HG02623 (cell line): ENCODE data around the gene RAPGEF6.
A peak's percentile ranks its signal among the peaks of the same experiment; 100 is the strongest.
"Not testable (repeated sequence)": the region's sequence is repeated elsewhere in the genome, so short reads cannot be mapped to it uniquely, and the experiment has no call there.

Experiments
- ATAC-seq: cut with Tn5 transposase; IDR thresholded peaks from one replicate; pipeline ENCODE4 v1.9.1; 2021; ENCODE audit warnings: moderate library complexity; ENCODE audit not compliant: unreplicated experiment

The RAPGEF6 gene, protein sequence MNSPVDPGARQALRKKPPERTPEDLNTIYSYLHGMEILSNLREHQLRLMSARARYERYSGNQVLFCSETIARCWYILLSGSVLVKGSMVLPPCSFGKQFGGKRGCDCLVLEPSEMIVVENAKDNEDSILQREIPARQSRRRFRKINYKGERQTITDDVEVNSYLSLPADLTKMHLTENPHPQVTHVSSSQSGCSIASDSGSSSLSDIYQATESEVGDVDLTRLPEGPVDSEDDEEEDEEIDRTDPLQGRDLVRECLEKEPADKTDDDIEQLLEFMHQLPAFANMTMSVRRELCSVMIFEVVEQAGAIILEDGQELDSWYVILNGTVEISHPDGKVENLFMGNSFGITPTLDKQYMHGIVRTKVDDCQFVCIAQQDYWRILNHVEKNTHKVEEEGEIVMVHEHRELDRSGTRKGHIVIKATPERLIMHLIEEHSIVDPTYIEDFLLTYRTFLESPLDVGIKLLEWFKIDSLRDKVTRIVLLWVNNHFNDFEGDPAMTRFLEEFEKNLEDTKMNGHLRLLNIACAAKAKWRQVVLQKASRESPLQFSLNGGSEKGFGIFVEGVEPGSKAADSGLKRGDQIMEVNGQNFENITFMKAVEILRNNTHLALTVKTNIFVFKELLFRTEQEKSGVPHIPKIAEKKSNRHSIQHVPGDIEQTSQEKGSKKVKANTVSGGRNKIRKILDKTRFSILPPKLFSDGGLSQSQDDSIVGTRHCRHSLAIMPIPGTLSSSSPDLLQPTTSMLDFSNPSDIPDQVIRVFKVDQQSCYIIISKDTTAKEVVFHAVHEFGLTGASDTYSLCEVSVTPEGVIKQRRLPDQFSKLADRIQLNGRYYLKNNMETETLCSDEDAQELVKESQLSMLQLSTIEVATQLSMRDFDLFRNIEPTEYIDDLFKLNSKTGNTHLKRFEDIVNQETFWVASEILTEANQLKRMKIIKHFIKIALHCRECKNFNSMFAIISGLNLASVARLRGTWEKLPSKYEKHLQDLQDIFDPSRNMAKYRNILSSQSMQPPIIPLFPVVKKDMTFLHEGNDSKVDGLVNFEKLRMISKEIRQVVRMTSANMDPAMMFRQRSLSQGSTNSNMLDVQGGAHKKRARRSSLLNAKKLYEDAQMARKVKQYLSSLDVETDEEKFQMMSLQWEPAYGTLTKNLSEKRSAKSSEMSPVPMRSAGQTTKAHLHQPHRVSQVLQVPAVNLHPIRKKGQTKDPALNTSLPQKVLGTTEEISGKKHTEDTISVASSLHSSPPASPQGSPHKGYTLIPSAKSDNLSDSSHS (N-terminal part only)

DNA sequence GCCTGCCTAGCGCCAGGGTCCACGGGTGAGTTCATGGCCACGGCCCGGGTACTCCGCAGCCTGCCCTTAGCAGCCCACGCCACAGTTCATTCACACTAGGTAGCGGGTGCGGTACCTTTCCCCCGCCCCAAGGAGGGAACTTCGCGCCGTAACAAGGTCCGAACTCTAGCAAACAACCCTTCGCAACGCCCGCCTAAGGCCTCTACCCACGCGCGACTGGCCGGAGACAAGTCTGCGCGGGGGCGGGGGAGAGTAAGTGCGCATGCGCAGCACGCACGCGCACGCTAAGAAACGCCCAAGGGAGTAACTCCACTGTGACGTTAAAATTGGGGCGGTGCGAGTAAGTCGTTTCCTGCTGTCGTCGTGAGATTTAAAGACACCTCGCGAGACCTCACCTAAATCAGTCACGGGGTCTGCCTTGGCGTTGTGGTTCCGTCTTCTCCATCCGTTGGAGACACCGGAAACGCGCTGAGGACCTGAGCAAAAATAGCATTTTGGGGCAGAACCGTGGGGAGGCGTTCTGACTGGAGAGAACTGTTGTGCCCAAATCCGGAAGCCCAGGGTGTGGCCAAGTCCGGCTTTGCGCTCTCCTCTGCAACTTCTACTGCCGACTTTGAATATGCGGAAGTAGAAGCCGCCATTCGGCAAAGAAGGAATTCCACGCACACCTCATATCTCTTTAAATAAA is at the start of gene RAPGEF6:
RAPGEF6 (minus strand) TSS at position 234 of the 688 bp plus-strand sequence; CDS start at position 35, 199 bp downstream.
- ATAC-seq: peak; percentile 86

DNA sequence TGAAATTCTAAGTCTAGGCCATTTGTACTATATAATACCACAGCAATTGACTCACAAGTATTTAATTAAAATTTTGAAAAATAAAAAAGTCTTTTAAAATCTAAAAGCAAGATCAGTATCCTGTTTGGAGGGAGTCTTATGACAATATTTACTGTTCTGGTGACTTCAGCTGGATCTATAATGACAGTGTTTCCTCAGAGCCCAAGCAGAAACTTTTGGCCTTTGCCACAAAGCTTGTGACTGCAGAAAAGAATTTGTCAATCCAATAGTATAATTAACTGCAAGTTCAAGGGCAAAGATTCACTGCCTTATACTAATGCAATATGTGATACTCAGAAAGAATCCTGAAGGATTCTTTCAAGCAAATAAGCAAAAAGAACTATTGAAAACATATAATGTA is 49.6 kb upstream of the RAPGEF6 start:
- ATAC-seq: no peak

DNA sequence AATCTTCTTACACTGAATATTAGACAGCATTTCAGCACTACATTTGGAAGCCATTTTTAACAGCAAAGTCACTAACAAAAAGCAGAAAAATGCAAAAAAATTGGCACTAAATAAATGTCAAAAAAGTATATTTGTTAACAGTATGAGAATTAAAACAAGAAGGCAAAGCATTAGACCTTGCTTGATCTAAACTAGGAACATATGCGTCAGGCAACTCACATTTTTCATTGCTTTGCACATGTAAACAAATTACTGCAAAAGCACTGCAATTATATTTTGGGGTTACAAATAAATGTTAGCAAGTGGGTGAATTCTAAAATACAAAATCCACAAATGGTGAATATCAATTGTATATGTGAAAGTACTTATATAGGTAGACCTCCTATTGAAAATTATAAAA is 49.0 kb upstream of the RAPGEF6 start:
- ATAC-seq: no peak

DNA sequence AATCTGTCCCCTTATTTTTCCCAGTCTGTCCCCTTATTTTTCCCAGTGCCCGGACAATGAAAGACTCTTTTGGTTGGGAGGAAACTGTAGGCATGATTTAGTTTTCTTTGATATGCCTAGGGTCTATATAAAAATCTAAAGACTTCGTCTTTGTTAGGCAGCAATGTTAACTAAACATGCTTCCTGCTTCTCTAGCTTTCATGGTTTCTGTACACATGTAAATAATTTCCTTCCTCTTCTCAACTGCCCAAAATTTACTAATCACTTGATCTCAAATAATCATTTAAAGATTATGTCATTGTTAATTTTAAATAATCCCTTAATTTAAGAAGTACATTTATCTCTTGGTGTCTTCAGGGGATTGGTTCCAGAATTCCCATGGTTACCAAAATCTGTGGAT is 47.8 kb upstream of the RAPGEF6 start:
- no peak for ATAC-seq

DNA sequence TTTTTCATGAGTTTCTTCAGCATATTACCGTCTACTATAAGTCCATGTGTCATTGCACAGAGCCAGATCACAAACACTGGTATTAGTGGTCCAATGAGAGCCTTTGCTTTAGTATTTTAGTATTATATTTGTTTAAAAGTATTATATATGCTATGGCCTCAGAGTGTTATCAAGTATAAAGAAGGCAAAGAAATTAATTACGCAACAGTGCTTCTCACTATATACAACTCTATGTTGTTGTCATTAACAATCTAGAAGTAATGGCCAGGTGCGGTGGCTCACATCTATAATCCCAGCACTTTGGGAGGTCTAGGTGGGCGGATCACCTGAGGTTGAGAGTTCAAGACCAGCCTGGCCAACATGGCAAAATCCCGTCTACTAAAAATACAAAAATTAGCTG is 47.1 kb upstream of the RAPGEF6 start:
- ATAC-seq: no peak

DNA sequence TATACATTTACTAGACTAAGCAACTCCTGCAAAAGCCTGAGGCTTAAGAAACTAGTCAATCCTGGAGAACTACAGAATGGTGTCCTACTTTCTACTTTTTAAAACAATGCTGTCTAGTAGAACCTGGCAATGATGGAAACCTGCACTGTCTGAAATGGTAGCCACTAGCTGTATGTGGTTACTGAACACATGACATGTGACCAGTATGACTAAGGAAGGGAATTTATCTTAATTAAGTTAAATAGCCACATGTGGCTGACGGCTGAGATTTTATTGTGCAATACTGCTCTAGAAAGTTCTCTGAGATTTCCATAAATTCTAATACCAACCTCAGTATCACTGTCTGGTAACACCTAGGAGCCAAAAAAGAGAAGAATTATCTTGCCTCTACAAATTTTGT is 44.9 kb upstream of the RAPGEF6 start:
- no peak for ATAC-seq

DNA sequence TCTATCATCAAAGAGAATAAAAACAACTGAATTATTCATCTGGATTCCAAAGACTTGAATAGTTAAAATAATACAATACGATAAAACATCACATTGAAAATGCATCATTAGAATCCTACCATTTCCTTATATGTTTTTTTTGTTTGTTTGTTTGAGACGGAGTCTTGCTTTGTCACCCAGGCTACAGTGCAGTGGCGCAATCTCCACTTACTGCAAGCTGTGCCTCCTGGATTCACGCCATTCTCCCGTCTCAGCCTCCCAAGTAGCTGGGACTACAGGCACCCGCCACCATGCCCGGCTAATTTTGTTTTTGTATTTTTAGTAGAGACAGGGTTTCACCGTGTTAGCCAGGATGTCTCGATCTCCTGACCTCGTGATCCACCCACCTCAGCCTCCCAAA is 43.2 kb upstream of the RAPGEF6 start:
- ATAC-seq: not testable (repeated sequence)

DNA sequence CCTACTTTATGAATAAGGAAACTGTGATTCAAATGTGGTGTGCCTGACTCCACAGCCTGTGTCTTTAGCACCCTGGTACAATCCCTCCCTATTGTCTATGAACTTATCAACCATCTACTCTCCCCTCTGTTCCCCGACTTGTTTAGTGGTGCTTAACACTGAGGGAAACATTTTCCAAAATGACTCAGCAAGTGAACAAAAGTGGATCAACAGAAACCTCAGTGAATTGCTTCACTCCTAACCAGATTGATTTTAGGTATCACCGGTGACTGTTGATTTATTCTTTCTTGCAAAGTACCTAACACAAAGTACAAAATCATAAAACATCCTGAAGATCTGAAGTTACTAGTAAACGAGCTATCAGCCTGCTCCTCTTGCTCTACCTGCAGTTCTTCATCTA is 42.1 kb upstream of the RAPGEF6 start:
- no peak for ATAC-seq

DNA sequence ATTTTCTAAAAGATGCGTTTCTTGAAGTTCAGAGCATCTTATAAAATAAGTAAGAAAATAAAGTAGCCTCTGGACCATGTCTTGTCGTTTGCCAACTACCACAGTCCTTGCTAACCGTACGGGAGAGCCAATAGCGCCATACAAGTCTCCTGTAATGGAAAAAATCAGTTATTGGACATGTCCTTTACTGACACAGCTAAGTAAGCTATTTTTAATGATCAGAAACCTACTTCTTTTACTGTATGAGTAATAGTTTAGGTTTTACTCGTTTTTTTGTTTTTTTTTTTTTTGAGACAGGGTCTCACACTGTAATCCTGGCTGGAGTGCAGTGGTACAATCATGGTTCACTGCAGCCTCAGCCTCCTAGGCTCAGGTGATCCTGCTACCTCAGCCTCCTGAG is 37.7 kb upstream of the RAPGEF6 start:
- ATAC-seq: peak; percentile 35

DNA sequence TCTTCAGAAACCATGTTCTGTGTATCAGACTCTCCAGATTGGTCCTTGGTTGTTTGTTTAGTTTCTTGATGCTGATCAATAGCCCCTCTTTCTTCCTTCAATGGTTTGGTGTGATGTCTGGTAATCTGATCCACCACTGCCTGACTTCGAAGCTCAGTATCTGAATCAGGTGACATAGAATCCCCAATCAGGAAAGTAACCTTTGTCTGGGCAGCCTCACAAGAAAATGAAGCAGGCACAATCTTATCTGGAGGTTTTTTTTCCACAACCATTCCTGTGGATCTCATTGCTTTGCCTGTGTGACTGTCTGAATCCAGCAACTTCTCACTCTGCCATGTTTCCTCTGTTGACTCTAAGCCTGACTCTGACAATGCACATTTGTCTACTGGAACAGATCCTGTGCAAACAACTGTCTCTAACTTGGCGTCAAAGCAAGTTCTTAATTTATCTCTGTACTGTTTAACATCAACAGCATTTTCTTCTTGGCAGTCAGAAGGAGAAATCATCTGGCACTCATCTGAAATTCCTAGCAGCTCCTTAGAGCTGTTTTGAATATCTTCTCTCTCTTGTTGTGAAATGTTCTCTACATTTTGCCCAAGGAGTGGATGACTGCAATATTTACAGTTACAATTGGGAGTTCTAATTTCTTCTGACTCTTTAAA is 37.1 kb upstream of the RAPGEF6 start:
- no peak for ATAC-seq

DNA sequence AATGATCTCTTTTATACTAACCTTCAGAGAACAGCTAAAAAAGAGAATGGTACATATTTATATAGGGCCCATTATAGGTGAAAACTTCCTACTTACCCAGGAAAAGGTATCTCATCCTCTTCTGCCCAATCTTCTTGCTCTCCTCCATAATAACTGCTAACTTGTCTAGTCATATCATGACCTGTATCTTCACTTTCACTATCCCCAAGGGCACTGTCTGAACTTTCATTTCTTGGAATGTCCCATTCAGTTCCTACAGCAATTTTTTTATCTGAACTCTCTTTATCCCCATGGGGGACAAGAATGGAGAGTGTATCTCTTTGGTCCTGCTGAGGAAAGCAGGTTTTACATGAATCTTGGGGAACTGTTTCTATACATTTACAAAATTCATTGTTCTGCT is 36.4 kb upstream of the RAPGEF6 start:
- no peak for ATAC-seq

DNA sequence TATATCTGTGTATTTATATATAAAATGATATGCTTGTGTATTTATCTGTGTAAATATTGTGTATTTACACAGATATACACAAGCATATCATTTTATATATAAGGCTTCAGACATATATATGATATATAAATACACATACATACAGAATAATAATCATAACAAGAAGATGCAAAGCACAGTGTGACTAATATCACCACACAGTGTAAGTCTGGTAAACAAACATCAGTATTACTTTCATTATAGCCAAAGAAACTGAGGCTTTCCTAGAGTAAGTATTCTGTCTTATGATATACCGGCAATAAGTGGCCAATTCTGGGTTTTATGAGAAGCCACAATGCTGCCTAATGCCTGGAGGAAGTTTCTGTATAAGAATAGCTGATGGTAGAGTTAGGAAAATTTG is 29.9 kb upstream of the RAPGEF6 start:
- ATAC-seq: no peak

DNA sequence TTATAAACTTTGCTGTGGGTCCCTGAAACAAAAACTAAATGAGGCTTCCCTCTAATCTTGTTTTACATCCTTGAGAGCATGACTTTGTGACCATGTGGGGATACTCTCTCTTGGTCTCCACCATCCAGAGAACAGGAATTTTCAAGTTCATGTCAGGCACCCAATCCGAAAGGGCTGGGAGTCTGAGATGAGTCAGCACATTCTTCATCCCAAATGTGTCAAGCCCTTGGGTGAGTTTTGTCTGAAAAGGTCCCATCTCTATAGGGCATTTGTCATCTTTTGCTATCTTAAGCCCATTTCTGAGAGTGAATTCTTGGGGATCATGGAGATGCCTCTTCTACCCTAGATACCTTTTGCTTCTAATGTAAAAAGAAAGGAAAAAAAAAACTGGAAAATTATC is 26.9 kb upstream of the RAPGEF6 start:
- ATAC-seq: no peak

DNA sequence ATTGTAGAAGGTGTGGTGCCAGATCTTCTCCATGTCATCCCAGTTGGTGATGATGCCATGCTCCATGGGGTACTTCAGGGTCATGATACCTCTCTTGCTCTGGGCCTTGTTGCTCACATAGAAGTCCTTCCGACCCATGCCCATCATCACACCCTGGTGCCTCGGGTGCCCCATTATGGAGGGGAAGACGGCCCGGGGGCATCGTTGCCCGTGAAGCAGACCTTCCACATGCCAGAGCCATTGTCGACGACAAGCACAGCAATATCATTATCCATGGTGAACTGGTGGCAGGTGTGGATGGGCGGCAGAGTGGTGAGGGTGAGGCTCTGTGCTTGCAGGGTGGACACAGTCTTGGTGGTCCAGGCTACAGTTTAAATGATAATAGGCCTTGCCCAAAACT is 24.8 kb upstream of the RAPGEF6 start:
- ATAC-seq: no peak

DNA sequence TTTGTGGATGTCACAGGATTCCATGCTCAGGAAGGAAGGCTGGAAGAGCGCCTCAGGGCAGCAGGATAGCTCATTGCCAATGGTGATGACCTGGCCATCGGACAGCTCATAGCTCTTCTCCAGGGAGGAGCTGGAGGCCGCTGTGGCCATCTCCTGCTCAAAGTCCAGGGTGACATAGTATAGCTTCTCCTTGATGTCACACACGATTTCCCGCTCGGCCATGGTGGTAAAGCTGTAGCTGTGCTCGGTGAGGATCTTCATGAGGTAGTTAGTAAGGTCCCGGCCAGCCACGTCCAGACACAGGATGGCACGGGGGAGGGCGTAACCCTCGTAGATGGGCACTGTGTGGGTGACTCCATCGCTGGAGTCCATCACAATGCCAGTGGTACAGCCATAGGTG is 24.3 kb upstream of the RAPGEF6 start:
- no peak for ATAC-seq

DNA sequence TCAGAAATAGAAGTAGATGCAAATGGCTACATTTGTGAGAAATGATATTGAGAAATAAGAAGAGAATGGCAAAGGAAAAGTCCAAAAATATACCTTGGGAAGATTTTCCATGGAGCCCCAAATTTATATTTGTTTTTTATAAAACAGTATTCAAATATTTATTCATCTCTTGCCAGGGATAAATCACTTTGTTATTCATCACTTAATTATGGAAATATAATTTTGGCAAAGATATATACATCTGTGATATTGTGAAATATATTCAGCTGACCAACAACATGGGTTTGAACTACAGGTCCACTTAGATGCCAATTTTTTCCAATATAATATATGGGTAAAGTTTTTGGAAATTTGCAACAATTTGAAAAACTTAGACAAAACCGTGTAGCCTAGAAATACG is 19.7 kb upstream of the RAPGEF6 start:
- no peak for ATAC-seq

DNA sequence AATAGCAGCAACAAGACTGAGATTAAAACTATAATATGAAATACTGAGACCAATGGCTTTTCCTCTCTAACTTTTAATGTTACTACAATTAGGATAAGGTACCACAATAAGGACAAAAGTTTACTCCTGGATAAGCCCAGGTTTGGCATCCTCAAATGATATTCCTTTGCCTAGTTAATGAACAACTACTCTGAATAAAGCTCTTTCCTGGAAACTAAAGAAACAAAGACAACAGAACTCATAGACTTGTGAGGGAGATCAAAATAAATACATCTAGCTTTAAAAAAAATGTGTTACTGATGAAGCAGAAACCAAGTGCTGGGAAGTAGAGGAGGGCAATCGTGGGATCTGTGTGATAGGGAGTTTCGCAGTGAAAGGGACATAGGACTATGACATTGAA is 19.3 kb upstream of the RAPGEF6 start:
- no peak for ATAC-seq

DNA sequence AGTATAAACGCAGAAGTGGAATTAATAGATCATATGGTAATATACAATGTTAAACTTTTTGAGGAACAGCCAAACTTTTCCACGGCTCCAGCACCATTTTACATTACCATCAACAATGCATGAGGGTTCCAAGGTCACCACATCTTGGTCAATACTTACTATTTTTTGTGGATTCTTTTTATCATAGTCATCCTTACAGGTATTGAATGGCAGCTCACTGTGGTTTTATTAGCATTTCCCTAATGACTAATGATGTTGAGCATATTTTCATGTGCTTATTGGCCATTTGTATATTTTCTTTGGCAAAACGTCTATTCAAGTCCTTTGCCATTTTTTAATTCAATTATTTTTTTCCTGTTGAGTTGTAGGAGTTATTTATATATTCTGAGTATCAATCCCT is 14.1 kb upstream of the RAPGEF6 start:
- ATAC-seq: no peak

DNA sequence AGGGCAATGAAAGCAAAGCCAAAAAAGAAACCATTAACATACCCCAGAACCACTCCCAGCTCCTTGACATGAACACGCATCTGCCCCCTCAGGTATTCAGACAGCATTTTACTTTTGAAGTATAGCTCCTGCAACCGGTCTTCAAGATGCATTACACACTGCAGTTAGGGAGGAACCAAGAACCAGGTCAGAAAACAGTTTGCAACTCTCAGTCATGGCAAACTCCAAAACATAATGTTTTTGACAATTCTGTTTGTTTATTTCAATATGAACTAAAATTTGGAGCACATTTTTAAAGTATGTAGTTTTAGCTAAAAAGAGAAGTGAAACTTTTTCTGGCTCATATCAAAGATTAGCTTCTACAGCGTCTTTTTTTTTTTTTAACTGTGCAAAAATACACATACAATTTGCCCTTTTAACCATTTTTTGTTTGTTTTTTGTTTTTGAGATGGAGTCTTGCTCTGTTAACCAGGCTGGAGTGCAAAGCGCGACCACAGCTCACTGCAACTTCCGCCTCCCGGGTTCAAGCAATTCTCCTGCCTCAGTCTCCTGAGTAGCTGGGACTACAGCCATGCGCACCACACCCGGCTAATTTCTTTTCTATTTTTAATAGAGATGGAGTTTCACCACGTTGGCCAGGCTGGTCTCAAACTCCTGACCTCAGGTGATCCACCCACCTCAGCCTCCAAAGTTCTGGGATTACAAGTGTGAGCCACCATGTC is 12.2 kb upstream of the RAPGEF6 start:
- peak; percentile 77 for ATAC-seq

DNA sequence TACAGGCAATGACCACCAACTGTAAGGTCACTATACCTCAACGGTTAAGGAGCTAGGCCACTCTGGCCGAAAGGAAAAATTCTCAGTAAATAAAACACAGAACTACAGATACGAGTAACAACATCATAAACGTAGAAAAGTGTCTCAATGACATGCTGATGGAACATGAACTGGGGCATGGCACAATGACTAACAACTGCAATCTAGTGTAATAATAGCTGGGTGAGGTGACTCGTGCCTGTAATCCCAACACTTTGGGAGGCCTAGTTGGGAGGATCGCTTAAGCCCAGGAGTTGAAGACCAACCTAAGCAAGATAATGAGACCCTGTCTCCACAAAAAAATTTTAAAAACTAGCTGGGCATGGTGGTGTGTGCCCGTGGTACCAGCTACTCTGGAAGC is 9.8 kb upstream of the RAPGEF6 start:
- no peak for ATAC-seq
